CD4-positive, alpha-beta T cell treated with Interferon gamma for 1 hour (primary cell): ENCODE data around the gene ITPR2.
"Not testable (repeated sequence)": the region's sequence is repeated elsewhere in the genome, so short reads cannot be mapped to it uniquely, and the experiment has no call there.

Source experiments
- DNase-seq: peaks from one replicate; pipeline ENCODE4 v3.0.0-alpha.2; 2020

ITPR2 gene

DNA sequence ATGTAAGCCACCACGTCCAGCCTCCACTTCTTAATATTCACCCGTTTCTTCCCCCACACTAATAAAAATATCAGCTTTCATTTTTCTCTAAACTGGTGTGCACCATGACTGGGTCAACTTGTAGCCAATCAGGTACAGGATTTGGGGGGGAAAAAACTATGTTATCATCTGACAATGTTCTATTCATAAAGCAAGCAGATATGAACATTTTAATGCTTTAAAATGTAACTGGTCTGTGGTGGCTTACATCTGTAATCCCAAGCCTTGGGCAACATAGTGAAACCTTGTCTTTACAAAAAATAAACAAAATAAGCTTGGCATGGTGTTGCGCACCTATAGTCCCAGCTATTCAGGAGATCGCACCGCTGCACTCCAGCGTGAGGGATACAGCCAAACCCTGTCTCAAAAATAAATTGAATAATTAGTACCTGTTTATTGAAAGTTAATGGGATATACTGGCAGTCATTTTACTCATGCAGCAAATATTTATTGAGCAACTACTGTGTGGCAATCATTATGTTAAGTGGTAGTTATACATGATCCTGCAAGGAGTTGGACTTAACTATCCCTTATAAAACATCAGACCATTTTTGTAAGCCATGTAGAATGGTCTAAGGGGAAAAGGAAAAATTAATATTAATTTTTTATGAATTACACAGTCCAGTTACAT is 15.3 kb upstream of the ITPR2 start:
- DNase-seq = no peak

DNA sequence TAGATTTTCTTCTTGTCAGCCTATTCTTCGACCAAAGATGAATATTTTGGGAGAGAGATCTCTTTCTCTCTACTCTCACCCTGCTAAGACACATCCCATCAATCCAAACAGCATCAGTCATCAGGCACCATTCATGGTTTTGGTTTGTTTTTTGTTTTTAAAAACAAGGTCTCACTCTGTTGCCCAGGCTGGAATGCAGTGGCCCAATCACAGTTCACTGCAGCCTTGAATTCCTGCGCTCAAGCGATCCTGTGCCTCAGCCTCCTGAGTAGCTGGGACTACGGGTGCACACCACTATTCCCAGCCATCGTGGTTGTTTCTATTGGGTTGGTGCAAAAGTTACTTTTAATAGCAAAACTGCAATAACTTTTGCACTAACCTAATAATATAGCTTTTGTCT is 14.4 kb upstream of the ITPR2 start:
- DNase-seq = no peak

DNA sequence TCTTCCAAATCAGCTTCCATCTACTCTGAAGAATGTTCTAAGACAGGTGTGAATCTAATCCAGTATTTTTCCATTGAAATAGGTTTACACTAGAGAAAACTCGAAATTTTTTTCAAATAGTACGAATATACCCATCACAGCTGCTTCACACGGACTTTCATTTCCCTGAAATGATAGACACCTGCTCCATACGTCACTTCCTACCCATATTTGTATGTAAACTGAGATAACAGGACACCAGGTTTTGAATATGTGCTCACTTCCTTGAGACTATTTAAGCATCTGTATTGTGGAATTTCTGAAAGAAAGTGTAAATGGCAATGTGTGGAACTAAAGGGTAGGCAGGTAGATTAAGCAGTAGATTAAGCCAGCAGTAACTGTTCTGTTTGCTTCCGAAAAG is 13.4 kb upstream of the ITPR2 start:
- DNase-seq = no peak

DNA sequence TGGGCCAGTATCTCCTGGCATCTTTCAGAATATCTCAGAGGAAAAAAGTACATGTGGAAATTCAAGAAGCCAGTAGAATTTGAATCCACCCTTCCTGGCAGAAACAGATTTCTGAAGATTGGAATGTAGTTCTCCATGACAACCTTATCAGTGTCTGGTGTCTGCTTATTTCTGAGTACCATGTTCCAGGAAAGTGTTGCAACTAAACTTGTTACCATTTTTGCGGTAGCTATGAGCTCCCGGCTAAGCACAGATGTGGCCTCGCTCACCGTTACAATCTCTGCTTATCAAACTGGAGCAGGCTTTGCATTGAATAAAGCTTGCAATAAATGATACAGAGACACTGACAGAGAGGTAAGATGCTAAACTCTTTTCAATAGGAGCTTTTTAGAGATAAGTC is 13.0 kb upstream of the ITPR2 start:
- no peak for DNase-seq

DNA sequence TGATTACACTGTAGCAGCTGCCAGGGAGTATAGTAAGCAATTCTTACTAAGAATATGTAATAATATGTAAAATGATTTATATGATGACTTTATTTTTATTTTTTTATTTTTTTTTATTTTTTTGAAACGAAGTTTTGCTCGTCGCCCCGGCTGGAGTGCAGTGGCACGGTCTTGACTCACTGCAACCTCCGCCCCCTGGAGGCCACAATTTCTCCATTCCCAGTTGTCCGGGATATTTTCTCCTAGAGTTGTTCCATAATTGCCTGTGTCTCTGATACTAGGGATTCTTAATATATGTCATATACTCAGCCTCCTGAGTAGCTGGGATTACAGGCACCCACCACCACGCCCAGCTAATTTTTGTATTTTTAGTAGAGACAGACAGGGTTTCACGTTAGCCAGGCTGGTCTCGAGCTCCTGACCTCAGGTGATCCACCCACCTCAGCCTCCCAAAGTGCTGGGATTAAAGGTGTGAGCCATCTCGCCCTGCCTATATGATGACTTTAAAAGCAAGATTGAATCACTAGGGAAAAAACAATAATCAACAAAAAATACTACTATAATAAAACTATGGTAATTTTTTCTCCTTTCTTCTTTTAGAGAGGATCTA is 12.2 kb upstream of the ITPR2 start:
- DNase-seq = peak; percentile 6

DNA sequence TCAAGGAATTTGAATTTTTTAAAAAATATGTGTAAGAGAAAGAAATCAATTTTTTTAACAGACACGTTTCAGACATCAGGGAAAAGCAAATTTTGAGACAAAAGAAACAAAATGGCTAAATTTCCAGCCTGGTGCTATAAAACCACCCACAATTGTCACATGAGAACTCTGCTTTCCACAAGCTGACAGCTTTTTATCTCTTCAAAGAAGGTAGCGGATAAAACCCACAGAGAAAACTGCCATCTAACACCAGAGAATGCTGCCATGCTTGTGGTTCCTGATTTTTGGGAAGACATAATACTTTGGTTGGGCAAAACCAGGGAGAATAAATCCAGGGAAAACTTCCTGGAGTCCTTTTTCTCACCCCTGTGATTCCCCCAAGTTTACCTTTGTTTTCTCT is 10.3 kb upstream of the ITPR2 start:
- DNase-seq = no peak

DNA sequence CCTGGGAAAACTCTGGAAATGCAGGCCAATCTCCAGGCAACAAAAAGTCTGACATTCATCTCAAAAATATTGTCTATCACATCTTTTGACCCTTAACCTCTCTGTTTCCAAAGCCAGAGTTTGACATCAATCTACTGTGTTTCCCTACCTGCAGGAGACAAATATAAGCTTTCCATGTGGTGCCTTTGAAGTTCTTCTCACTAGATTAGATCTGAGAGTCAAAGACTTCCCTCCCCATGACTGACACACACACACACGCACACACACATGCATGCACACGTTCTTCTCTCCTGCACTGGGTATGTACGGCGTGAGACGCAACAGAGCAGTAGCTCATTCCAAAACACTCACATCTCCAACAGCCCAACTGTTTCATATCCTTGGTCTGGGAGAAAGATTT is 8.1 kb upstream of the ITPR2 start:
- no peak for DNase-seq

DNA sequence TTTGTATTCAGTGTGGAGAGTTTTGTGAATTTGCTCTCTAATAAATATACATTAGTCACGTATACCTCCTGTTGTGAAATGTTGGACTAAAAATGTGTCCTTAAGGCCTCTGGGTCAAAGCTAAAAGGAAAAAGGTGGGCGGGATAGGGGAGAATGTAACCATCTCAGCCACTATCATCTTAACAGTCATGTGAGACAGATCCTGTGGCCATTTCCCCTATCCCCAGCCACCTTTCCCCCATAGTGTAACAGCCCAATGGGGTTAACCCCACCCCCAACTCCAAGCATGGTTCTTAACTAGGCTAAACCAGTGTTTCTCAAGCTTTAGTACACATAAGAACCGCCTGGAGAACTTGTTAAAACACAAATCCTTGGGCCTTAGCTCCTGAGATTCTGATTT is 6.5 kb upstream of the ITPR2 start:
- DNase-seq = no peak

DNA sequence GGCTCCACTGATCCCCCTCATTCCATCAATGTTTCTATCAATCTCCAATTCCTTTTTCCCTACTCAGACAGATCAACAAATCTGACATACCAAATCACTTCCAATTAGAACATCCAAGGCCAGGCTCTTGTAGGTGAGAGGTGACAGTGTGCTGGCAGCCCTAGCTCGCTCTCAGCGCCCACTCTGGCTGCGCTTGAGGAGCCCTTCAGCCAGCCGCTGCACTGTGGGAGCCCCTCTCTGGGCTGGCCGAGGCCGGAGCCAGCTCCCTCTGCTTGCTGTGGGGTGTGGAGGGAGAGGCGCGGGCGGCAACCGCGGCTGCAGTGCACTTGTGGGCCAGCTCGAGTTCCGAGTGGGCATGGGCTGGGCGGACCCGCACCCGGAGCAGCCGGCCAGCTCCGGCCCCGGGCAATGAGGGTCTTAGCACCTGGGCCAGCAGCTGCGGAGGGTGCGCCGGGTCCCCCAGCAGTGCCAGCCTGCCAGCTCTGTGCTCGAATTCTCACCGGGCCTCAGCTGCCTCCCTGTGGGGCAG is 6.0 kb upstream of the ITPR2 start:
- no peak for DNase-seq

DNA sequence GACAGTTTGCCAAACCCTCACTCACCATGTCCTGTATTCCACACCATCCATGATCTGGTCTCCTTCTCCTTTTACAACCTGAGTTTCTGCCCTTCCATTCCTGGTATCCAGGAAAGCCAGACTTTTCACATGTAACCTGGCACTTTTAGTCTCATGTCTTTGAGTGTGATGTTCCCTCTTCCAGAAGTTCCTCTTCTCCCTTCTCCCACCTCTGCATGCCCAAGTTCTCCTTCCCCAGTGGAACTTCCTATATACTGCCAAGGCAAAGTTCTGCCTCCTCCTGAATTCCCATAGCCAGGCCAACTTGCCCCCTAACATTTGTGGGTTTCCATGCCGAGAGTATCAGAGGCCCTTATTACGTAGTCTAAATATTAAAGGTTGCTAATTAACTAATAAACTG is 3.2 kb upstream of the ITPR2 start:
- no peak for DNase-seq

DNA sequence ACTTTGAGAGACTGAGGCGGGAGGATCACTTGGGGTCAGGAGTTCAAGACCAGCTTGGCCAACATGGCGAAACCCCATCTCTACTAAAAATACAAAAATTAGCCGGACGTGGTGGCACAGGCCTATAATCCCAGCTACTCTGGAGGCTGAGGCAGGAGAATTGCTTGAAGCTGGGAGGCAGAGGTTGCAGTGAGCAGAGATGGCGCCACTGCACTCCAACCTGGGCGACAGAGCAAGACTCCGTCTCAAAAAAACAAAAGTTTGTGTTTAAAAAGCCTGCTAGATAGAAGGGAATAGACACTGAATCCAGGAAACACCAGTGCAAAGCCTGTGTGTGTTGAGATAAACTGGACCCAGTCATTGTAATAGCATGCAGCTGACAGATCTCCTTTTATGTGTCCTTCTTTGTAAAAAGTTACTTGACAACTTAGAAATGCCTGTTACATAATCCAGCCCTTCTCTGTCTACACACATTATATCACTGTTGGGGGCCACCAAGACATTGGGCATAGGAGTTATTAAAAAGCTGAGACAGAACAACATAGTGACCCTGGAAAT is 1.6 kb upstream of the ITPR2 start:
- not testable (repeated sequence) for DNase-seq

DNA sequence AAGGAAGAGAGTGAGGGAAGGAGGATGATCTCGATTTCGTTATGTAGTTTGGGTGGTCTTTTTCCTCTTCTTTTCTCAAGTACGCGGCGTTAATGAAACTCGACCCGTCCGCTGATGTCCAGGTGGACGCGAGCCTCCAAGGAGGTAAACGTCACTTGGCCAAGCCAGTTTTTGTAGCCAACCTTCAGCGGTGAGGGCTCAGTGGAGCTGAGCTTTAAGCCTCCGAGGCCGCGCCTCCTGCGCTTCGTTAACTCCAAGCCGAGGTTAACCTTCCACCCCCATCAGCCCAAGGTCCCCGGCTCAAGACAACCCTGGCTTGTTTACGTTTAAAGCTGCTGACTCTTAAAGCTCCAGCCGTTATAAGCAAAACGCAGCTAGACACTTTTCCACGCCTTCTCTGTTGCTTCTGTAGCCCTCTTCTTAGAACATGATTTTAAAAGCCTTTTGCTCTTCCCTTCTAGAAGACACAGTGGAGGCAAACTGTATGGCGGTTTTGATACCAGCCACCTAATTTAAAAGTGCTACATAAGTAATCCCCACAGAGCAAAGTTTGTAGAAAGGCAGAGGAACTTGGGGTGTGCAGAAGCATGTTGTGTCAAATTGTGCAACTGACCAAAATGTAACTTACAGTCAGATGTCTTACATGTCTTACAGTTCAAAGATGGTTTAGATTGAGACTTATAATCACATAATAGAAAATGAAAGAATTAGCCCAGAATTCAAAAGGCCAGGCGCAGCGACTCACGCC is 923 bp upstream of the ITPR2 start:
- peak; percentile 8 for DNase-seq

DNA sequence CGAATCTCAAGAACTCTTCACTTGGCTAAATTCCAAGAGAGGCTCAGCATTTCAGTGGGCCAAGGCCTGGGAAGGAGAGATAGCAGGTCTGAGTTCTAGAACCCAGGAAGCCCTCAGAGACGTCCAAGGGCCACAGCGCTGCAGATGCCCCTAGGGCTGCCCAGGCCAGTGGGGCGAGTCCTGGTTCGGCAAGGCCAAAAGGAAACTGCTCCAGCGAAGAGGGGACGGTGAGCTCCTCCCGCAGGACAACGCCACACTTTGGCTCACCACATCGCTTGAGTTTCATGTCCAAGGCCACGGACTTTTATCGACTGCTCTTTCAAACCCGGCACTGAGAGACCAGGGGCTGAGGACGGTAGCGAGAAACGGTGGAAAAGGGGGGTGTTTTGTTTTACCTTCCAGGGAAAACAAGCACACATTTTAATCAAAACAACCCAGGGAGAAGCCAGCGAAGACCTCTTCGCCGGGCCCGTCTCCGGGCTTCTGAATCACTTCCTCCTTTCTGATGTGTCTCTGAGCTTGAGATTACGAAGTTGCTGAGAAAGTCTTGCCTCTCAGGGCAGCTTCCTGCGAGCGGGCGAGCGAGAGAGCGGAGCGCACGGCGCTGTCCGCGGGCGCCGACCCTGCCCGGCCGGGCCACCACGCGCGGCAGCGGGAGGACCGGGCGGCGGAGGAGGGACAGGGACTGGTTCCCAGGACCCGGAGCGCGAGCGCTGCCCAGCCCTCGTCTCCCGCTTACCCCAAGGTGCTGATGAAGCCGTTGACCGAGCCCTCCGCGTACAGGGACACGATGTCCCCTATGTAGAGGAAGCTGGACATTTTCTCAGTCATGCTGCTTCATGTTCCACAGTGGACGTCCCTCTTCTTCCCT is 808 bp downstream of the ITPR2 start:
- DNase-seq = peak; percentile 66

DNA sequence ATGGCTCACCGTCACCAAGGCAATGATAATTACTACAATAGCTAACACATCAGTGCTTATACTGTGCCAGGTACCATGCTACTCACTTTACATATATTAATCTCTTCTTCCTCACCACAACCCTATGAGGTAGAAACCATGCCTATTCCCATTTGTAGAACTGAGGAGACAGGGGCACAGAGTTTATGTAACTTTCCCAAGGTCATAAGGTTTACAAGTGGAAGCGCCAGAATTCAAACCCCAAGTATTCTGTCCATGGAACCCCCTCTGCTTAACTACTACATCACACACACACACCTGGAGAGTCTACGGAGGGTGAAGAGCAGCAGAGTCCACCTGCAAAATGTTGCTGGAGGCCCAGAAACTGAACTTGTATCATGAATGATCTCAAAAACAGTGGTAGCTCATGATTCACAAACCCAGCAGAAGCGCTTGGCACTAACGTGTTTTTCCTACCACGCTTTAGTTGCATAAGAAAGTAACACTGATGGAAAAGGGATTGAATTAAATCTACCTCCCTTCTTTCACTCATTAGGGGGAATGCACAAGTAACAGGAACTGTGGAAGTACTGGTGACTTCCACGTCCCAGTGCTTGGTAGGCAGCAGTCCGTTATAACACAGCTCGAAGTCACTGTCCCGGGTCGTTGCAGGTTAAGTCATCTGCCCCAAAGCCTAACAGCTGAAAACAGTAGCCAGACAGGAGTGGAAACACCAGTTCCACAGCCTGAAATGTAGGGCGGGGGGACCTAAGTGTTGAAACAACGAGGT is 2.0 kb downstream of the ITPR2 start:
- DNase-seq = no peak

DNA sequence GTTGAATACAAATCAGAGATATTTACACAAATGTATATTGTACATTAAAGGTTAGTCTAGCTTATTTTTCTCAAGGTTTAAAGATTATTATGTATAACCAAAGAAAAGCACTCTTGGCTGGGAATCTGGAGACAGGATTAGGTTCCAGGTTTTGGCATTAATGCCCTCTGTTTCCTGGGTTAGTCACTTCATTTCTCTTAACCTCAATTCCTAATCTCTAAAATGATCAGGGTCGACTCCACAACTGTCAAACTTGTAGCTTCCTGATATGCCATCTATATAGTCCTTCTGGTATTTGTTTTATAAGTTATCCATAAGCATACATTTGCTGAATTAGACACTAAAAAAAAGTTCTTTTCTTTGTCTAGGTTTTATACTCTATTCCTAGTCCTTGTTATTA is 2.6 kb downstream of the ITPR2 start:
- no peak for DNase-seq

DNA sequence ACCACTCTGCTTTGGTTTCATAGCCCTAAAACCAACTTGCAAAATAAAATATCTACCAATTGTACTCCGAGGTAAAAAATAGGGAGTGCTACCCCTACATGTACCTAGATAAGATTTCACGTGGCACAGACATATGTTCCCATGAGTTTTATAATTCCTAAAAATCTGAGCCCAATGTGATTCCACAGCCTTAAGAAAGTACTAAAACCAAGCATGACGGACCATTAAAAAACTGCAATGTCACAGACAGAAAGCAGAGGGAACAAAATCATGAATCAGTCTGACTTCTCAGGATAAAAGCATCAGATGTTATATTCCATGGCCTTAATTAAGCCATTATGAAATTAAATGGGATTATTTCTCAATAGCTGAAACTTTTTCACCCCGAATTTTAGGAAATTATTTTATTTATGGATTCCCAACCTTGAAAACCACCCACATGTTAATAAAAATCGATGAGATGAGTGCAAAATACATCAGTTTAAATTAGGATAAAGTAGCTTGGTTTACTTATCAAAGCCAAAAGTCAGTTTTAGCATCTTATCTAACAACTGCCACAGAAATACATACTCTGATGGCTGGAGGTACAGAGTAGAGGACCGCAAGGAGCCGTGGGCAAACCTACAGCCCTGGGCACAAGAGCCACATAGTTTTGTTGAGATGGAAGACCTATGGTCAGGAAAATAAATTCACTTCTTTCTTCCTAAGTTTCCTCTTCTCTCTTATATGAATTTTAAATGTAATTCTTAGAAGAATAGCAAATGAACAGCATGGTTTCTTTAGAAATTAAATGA is 4.5 kb downstream of the ITPR2 start:
- DNase-seq = no peak

DNA sequence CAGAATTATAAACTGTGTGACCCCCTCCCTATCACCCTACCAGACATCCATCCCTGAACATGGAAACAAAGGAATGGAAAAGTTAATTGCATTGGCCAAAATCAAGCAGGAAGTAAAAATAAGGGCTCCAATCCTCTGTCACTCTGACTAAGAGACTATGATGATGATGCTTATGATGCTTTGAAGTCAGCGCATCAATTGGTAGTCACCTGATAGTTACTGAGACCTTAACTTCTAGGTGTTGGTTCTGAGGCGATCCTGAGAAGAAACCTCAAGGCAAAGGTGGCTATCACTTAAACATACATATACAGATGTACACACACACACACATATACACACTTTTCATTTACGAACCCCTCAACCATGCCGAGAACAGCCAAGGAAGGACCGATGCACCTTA is 6.6 kb downstream of the ITPR2 start:
- DNase-seq = no peak

DNA sequence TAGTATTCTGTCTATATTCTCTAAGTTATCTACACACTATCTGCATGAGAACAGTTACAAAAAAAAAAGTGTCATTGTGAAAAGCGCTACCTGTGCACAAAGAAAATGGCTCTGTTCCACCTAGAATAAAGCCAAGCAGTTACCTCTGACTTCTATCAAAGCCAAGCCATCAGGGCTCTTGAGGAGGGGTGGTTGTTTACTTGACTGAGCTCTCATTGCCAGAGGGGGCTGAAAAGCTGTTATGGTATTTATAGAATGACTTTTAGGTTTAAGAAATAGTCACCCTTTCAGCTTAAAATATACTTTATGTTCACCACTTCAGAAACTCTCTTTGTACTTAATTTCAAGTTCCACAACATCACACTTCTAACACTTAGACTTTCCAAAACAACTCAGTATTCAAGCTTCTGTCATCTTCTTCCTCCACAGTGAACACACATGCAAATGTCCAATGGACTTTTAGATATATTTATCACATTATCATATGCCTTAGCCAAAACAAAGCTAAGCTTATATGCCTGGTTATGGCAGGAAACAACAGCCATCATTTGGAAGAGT is 7.5 kb downstream of the ITPR2 start:
- no peak for DNase-seq

DNA sequence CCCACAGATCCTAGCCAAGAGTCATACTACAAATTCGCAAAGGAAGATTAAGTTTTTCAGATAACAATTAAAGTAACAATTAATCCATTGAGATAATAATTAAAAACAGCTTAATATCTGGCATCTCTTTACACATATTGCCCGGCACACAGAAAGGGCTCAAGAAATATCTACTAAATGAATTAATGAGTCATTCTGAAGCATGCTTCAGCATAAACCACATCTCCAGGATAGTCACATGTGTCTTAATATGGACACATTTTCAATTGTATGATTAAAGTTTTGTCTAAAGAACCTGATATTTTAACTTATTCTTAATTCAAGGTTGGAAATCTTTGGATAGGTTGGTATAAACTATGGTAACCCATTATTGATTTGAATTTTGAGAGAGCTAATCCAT is 9.6 kb downstream of the ITPR2 start:
- no peak for DNase-seq

DNA sequence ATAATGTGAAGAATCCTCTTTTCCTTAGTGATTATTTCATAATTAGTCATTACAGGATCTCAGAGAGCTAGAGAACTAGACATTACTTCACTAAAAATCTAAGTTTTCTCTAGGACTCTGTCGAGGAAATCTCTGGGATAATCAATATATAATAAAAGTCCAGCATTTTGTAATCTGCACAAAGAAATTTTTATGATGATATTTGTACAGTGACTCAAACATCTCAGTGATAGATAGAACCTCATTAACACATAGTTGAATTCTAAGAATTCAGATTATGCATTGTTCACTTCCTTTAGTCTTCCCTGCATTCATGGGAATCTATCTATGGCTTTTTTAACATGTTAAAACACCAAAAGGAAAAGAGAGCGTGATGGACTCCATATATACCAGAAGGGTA is 11.0 kb downstream of the ITPR2 start:
- no peak for DNase-seq

DNA sequence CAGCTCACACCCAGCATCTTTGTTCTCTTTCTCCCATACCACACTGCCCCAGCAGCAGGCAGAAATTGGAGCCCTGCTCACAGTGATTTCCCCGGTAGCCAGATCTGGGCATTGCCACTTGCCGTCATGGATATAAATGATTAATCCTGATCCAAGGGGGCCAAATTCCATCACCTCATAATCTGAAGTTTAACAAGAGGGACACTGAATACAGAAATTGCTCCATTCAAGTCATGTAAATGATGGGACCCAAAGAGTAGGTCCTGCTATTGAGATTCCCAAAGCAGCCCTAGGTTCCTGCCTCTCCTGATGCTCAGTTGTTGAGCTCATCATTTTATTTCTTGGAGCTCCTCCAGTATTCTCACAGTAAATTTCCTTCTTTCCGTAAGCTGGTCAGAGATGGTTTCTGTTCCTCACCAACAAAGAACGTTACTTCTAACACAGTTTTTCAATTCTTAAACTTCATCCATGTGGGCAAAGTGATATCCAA is 11.7 kb downstream of the ITPR2 start:
- no peak for DNase-seq
